ENCODE data around the gene ERFE. TPM values are rescaled to one million over a fixed set of nuclear protein-coding genes. Genes with fewer than 3 reads are reported as not detected.

ERFE gene
- total and polyA plus RNA-seq, 2 of the 4 experiments (the other 2 are of a cell fraction), result 1.3 to 3.5 TPM

DNA sequence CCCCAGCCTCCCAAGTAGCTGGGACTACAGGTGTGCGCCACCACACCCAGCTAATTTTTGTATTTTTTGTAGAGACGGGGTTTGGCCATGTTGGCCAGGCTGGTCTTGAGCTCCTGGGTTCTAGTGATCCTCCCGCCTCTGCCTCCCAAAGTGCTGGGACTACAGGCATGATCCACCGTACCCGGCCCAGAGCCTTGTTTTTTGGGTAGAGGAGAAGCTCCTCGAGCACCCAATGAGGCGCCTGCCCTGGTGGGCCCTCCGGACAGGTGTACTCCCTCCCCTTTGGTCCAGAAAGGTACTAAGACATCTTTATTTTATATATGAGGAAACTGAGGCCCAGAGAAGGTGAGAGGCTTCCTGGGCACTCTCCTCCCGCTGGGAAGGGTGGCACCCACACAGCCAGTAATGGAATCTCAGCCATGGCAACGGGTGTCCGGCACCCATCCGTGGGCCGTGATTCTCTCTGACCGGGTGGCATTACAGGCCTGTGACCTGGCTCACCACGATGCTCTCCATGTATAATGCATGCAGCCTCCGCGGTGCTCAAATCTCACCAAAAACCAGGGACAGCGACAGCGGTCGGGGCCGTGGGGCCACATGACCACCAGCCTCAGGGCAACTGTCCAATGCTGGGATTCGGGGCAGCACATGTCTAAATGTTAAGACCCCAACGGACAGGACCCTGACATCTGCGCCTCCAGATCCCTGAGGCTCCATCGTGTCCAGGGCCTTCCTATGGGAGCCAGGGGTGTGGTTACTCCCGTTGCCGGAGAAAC lies 37.1 kb upstream of the ERFE start:
- Histone ChIP-seq H2BK5ac (ENCODE audit: low read depth, low read length, poor library complexity, severe bottlenecking) (no peak overlapping the region), H4K5ac (ENCODE audit: low read depth, low read length) (no peak overlapping the region), H3K4me1 (ENCODE audit: control insufficient read depth, insufficient read depth, low read length) (peaks cover 4% of the 10 kb centered on the region; the same call in 1 of the 2 replicates), H4K8ac (ENCODE audit: low read depth in 2 of 2, low read length in 2 of 2) (no peak overlapping the region), H4K20me1 (ENCODE audit: insufficient read depth, low read length) (no peaks in the 10 kb centered on the region), H3K4me2 (ENCODE audit: low read depth, low read length) (no peak overlapping the region), H3K27me3 (ENCODE audit: control insufficient read depth, insufficient read depth, low read length) (peaks cover 33% of the 10 kb centered on the region), H2AFZ (replicated peaks; ENCODE audit: low read length, poor library complexity) (peak overlapping the region; percentile 14), H3K9me1 (ENCODE audit: insufficient read depth, low read length) (peaks cover 5% of the 10 kb centered on the region; the same call in 1 of the 2 replicates), H2BK20ac (ENCODE audit: low read depth, low read length) (no peak overlapping the region), H4K91ac (ENCODE audit: insufficient read depth, low read depth, low read length) (no peak overlapping the region), H2AK9ac (replicated peaks; ENCODE audit: low read depth, low read length, poor library complexity) (no peak overlapping the region), H3K36me3 (ENCODE audit: control insufficient read depth, insufficient read depth, low read length) (no peaks in the 10 kb centered on the region), H3K4ac (ENCODE audit: low read depth, low read length) (no peak overlapping the region), H3K4me3 (ENCODE audit: insufficient read depth, low read depth, low read length) (no peak overlapping the region), H3K27ac (ENCODE audit: insufficient read depth, low read length) (no peak overlapping the region), H3K56ac (ENCODE audit: extremely low read depth, insufficient read depth, low read length) (no peak overlapping the region), H3K23ac (ENCODE audit: low read depth, low read length) (no peak overlapping the region), H3K9ac (ENCODE audit: low read depth, low read length) (no peak overlapping the region), H2BK15ac (ENCODE audit: low read depth, low read length) (no peak overlapping the region), H2BK120ac (ENCODE audit: low read depth, low read length) (no peak overlapping the region), H3K9me3 (ENCODE audit: control insufficient read depth, insufficient read depth, low read length) (no peaks in the 10 kb centered on the region), H2AK5ac (ENCODE audit: low read depth, low read length) (no peak overlapping the region), H3K14ac (replicated peaks; ENCODE audit: low read depth, low read length) (no peak overlapping the region), H3K79me1 (ENCODE audit: low read depth in 1 of 2, low read length in 2 of 2) (no peaks in the 10 kb centered on the region), H3K18ac (ENCODE audit: low read depth, low read length) (no peak overlapping the region)
- 86% methylated on average over 13 of the region's 27 CpGs; no CpG with 5 or more reads in 1 of the 2 experiments for whole genome bisulfite sequencing, 2 experiments (ENCODE audit: extremely low coverage in 2 of 2, insufficient read length in 1 of 2)
- dilution Hi-C loops (cut with HindIII; ENCODE audit: low sequenced_read_pairs, unreplicated experiment) (no loop called here), in situ Hi-C loops (cut with MboI; ENCODE audit: low sequenced_read_pairs) (no loop called here), intact Hi-C loops (cut with micrococcal nuclease) (loop anchor here (5.0 kb wide), 1 partner anchor 264 kb away; the partner anchor contains the start of gene RAMP1)
- DNase-seq (no peak), ATAC-seq (ENCODE audit: low read depth) (no peak)
- POLR2A ChIA-PET (ENCODE audit: unreplicated experiment), result no interaction called here
- no TSS peak for BruUV-seq (replicated peaks)
- CTCF ChIA-PET, result no interaction called here
- no peak for TF ChIP-seq POLR2A (IDR thresholded peaks at IDR 0.05; ENCODE audit: low read depth, low read length)
- TF ChIP-seq SMC3 (IDR thresholded peaks at IDR 0.05; ENCODE audit: low read depth, low read length), result no peak
- no peak for TF ChIP-seq FOS (IDR thresholded peaks at IDR 0.05; ENCODE audit: low read depth, low read length)
- TF ChIP-seq, protein P1, sequence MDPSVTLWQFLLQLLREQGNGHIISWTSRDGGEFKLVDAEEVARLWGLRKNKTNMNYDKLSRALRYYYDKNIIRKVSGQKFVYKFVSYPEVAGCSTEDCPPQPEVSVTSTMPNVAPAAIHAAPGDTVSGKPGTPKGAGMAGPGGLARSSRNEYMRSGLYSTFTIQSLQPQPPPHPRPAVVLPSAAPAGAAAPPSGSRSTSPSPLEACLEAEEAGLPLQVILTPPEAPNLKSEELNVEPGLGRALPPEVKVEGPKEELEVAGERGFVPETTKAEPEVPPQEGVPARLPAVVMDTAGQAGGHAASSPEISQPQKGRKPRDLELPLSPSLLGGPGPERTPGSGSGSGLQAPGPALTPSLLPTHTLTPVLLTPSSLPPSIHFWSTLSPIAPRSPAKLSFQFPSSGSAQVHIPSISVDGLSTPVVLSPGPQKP (IDR thresholded peaks at IDR 0.05; ENCODE audit: borderline replicate concordance, low read depth, low read length), result no peak
- TF ChIP-seq, protein P2, sequence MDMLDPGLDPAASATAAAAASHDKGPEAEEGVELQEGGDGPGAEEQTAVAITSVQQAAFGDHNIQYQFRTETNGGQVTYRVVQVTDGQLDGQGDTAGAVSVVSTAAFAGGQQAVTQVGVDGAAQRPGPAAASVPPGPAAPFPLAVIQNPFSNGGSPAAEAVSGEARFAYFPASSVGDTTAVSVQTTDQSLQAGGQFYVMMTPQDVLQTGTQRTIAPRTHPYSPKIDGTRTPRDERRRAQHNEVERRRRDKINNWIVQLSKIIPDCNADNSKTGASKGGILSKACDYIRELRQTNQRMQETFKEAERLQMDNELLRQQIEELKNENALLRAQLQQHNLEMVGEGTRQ (IDR thresholded peaks at IDR 0.05; ENCODE audit: low read depth, low read length), result no peak
- no peak for TF ChIP-seq NFE2L2 (IDR thresholded peaks at IDR 0.05; ENCODE audit: low read depth, low read length)
- no peak for TF ChIP-seq RAD21 (IDR thresholded peaks at IDR 0.05; ENCODE audit: low read length)
- TF ChIP-seq CHD1 (IDR thresholded peaks at IDR 0.05; ENCODE audit: low read depth, low read length), result no peak
- no peak for TF ChIP-seq CEBPB (IDR thresholded peaks at IDR 0.05; ENCODE audit: low read depth, low read length)
- TF ChIP-seq, protein P3, sequence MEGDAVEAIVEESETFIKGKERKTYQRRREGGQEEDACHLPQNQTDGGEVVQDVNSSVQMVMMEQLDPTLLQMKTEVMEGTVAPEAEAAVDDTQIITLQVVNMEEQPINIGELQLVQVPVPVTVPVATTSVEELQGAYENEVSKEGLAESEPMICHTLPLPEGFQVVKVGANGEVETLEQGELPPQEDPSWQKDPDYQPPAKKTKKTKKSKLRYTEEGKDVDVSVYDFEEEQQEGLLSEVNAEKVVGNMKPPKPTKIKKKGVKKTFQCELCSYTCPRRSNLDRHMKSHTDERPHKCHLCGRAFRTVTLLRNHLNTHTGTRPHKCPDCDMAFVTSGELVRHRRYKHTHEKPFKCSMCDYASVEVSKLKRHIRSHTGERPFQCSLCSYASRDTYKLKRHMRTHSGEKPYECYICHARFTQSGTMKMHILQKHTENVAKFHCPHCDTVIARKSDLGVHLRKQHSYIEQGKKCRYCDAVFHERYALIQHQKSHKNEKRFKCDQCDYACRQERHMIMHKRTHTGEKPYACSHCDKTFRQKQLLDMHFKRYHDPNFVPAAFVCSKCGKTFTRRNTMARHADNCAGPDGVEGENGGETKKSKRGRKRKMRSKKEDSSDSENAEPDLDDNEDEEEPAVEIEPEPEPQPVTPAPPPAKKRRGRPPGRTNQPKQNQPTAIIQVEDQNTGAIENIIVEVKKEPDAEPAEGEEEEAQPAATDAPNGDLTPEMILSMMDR (conservative IDR thresholded peaks at IDR 0.05; ENCODE audit: low read depth, low read length), result no peak
- TF ChIP-seq BHLHE40 (IDR thresholded peaks at IDR 0.05; ENCODE audit: low read depth, low read length), result no peak
- TF ChIP-seq MXI1 (IDR thresholded peaks at IDR 0.05; ENCODE audit: borderline replicate concordance, low read depth, low read length), result no peak
- TF ChIP-seq RCOR1 (IDR thresholded peaks at IDR 0.05; ENCODE audit: insufficient replicate concordance, low read length), result no peak
- TF ChIP-seq RFX5 (IDR thresholded peaks at IDR 0.05; ENCODE audit: low read depth, low read length), result no peak
- TF ChIP-seq MAFK (IDR thresholded peaks at IDR 0.05; ENCODE audit: low read depth, low read length), result no peak

Measured in IMR-90 (cell line).